ENCODE results near the gene BIRC5.

The BIRC5 gene

GRCh38 chr17:78263063-78263735, 49.1 kb downstream of the BIRC5 start:
- DNase-seq (ENCODE audit: insufficient read length, low spot score) (no peak), FAIRE-seq (peak; percentile 43)
- TF ChIP-seq SPI1 (IDR thresholded peaks at IDR 0.05; ENCODE audit: low read depth, low read length) (peak; percentile 57), PAX5 (IDR thresholded peaks at IDR 0.05; ENCODE audit: insufficient read depth, low read length, severe bottlenecking) (no peak)

- no peak for DNase-seq (ENCODE audit: insufficient read length, low spot score)
- no peak for FAIRE-seq
- TF ChIP-seq SPI1 (IDR thresholded peaks at IDR 0.05; ENCODE audit: low read depth, low read length) (no peak), POU2F2 (IDR thresholded peaks at IDR 0.05; ENCODE audit: low read depth, low read length) (no peak), POLR2AphosphoS5 (IDR thresholded peaks at IDR 0.05; ENCODE audit: low read depth, low read length) (no peak), POLR2A (IDR thresholded peaks at IDR 0.05; ENCODE audit: low read depth, low read length) (no peak), TAF1 (IDR thresholded peaks at IDR 0.05; ENCODE audit: low read depth, low read length) (no peak), PAX5 (IDR thresholded peaks at IDR 0.05; ENCODE audit: insufficient read depth, low read length, severe bottlenecking) (no peak)
These were observed 49.8 kb downstream of the BIRC5 start for GRCh38 chr17:78263736-78264340.

GRCh38 chr17:78264590-78264989, 50.5 kb downstream of the BIRC5 start:
- FAIRE-seq (no peak), DNase-seq (ENCODE audit: insufficient read length, low spot score) (no peak)
- no peak for TF ChIP-seq TAF1 (IDR thresholded peaks at IDR 0.05; ENCODE audit: low read depth, low read length)
- TF ChIP-seq POLR2A (IDR thresholded peaks at IDR 0.05; ENCODE audit: low read depth, low read length) = no peak
- TF ChIP-seq SPI1 (IDR thresholded peaks at IDR 0.05; ENCODE audit: low read depth, low read length) = no peak
- no peak for TF ChIP-seq PAX5 (IDR thresholded peaks at IDR 0.05; ENCODE audit: insufficient read depth, low read length, severe bottlenecking)
- no peak for TF ChIP-seq POU2F2 (IDR thresholded peaks at IDR 0.05; ENCODE audit: low read depth, low read length)
- TF ChIP-seq POLR2AphosphoS5 (IDR thresholded peaks at IDR 0.05; ENCODE audit: low read depth, low read length) = no peak

GRCh38 chr17:78265121-78265520, 51.1 kb downstream of the BIRC5 start:
- TF ChIP-seq POLR2AphosphoS5 (IDR thresholded peaks at IDR 0.05; ENCODE audit: low read depth, low read length) (no peak), POU2F2 (IDR thresholded peaks at IDR 0.05; ENCODE audit: low read depth, low read length) (no peak), SPI1 (IDR thresholded peaks at IDR 0.05; ENCODE audit: low read depth, low read length) (no peak), POLR2A (IDR thresholded peaks at IDR 0.05; ENCODE audit: low read depth, low read length) (no peak), PAX5 (IDR thresholded peaks at IDR 0.05; ENCODE audit: insufficient read depth, low read length, severe bottlenecking) (no peak), TAF1 (IDR thresholded peaks at IDR 0.05; ENCODE audit: low read depth, low read length) (no peak)
- DNase-seq (ENCODE audit: insufficient read length, low spot score) = no peak
- FAIRE-seq = no peak

- FAIRE-seq = no peak
- TF ChIP-seq POLR2AphosphoS5 (IDR thresholded peaks at IDR 0.05; ENCODE audit: low read depth, low read length) (no peak), POU2F2 (IDR thresholded peaks at IDR 0.05; ENCODE audit: low read depth, low read length) (no peak), SPI1 (IDR thresholded peaks at IDR 0.05; ENCODE audit: low read depth, low read length) (no peak), TAF1 (IDR thresholded peaks at IDR 0.05; ENCODE audit: low read depth, low read length) (no peak), POLR2A (IDR thresholded peaks at IDR 0.05; ENCODE audit: low read depth, low read length) (no peak), PAX5 (IDR thresholded peaks at IDR 0.05; ENCODE audit: insufficient read depth, low read length, severe bottlenecking) (no peak)
- no peak for DNase-seq (ENCODE audit: insufficient read length, low spot score)
These were observed 52.2 kb downstream of the BIRC5 start for GRCh38 chr17:78266231-78266631.

GRCh38 chr17:78266771-78267170, 52.7 kb downstream of the BIRC5 start:
- no peak for TF ChIP-seq SPI1 (IDR thresholded peaks at IDR 0.05; ENCODE audit: low read depth, low read length)
- no peak for TF ChIP-seq POU2F2 (IDR thresholded peaks at IDR 0.05; ENCODE audit: low read depth, low read length)
- no peak for TF ChIP-seq PAX5 (IDR thresholded peaks at IDR 0.05; ENCODE audit: insufficient read depth, low read length, severe bottlenecking)
- no peak for TF ChIP-seq POLR2A (IDR thresholded peaks at IDR 0.05; ENCODE audit: low read depth, low read length)
- TF ChIP-seq TAF1 (IDR thresholded peaks at IDR 0.05; ENCODE audit: low read depth, low read length) = no peak
- no peak for TF ChIP-seq POLR2AphosphoS5 (IDR thresholded peaks at IDR 0.05; ENCODE audit: low read depth, low read length)
- FAIRE-seq (no peak), DNase-seq (ENCODE audit: insufficient read length, low spot score) (no peak)

GRCh38 chr17:78267253-78268073, 53.4 kb downstream of the BIRC5 start:
- no peak for FAIRE-seq
- no peak for DNase-seq (ENCODE audit: insufficient read length, low spot score)
- TF ChIP-seq POLR2A (IDR thresholded peaks at IDR 0.05; ENCODE audit: low read depth, low read length) = no peak

GRCh38 chr17:78268191-78268874, 54.3 kb downstream of the BIRC5 start:
- no peak for FAIRE-seq
- DNase-seq (ENCODE audit: insufficient read length, low spot score) = no peak
- TF ChIP-seq POU2F2 (IDR thresholded peaks at IDR 0.05; ENCODE audit: low read depth, low read length) (no peak), SPI1 (IDR thresholded peaks at IDR 0.05; ENCODE audit: low read depth, low read length) (no peak), PAX5 (IDR thresholded peaks at IDR 0.05; ENCODE audit: insufficient read depth, low read length, severe bottlenecking) (no peak), POLR2A (IDR thresholded peaks at IDR 0.05; ENCODE audit: low read depth, low read length) (no peak), POLR2AphosphoS5 (IDR thresholded peaks at IDR 0.05; ENCODE audit: low read depth, low read length) (no peak), TAF1 (IDR thresholded peaks at IDR 0.05; ENCODE audit: low read depth, low read length) (no peak)
